PC-3 (cell line): Measurements from ENCODE around the gene HASPIN. TPM values are rescaled to one million over a fixed set of nuclear protein-coding genes. Genes with fewer than 3 reads are reported as not detected.

Experiments
- ATAC-seq: fragments of 200-7000 bp; cut with Tn5 transposase; 2 replicates; pipeline ENCODE4 v1.9.1; 2020; ENCODE audit warnings: mild to moderate bottlenecking, moderate library complexity
- BruUV-seq: library from RNA; stranded (reverse); fragments of 400-500 nt; replicated peaks from 2 replicates; lab custom pipeline; 2021; lab: Mats Ljungman, UMichigan
- CTCF ChIA-PET: fragments of 300-600 bp; sonication (Branson Sonifier 250); formaldehyde crosslinking; loops from one replicate; lab custom pipeline; 2022; ENCODE audit warnings: antibody characterized with exemption; lab: Charles Lee
- POLR2A ChIA-PET: fragments of 300-600 bp; sonication (Branson Sonifier 250); formaldehyde crosslinking; loops from one replicate; lab custom pipeline; 2022; ENCODE audit warnings: antibody characterized with exemption; ENCODE audit not compliant: unreplicated experiment; lab: Charles Lee
- DNase-seq: peaks from one replicate; pipeline ENCODE4 v3.0.0-alpha.2; 2015
- H2AFZ ChIP-seq: fragments of 300-600 bp; sonication (generic); 2 replicates; pipeline ENCODE4 v1.6.0; 2016; ENCODE audit warnings: antibody characterized with exemption, low read length
- H3F3A ChIP-seq: fragments of 300-600 bp; sonication (generic); one replicate; pipeline ENCODE4 v1.6.0; 2017; ENCODE audit warnings: antibody characterized with exemption, low read length, control low read depth, mild to moderate bottlenecking; ENCODE audit not compliant: unreplicated experiment
- H3K27ac ChIP-seq: fragments of 300-600 bp; sonication (generic); 2 replicates; pipeline ENCODE4 v1.5.1; 2016; ENCODE audit warnings: mild to moderate bottlenecking, low read length
- H3K27me3 ChIP-seq: fragments of 300-600 bp; sonication (generic); 2 replicates; pipeline ENCODE4 v1.6.1; 2016; ENCODE audit warnings: low read length, mixed read lengths
- H3K36me3 ChIP-seq: fragments of 300-600 bp; sonication (generic); 2 replicates; pipeline ENCODE4 v1.6.1; 2016; ENCODE audit warnings: low read depth, mixed run types, low read length, mixed read lengths
- H3K4me1 ChIP-seq: fragments of 300-600 bp; sonication (generic); 2 replicates; pipeline ENCODE4 v1.5.1; 2016; ENCODE audit warnings: low read length; ENCODE audit not compliant: insufficient read depth
- H3K4me2 ChIP-seq: fragments of 300-600 bp; sonication (generic); 2 replicates; pipeline ENCODE4 v1.6.0; 2016; ENCODE audit warnings: low read length
- H3K4me3 ChIP-seq: fragments of 300-600 bp; sonication (generic); 2 replicates; pipeline ENCODE4 v1.5.1; 2016; ENCODE audit warnings: mild to moderate bottlenecking, low read length, mixed read lengths
- H3K79me2 ChIP-seq: fragments of 300-600 bp; sonication (generic); 2 replicates; pipeline ENCODE4 v1.6.1; 2017; ENCODE audit warnings: low read length, mixed read lengths
- H3K9ac ChIP-seq: fragments of 300-600 bp; sonication (generic); 2 replicates; pipeline ENCODE4 v1.6.0; 2016; ENCODE audit warnings: mild to moderate bottlenecking, low read length
- H3K9me2 ChIP-seq: fragments of 300-600 bp; sonication (generic); replicated peaks from 2 replicates; pipeline ENCODE4 v1.6.1; 2016; ENCODE audit warnings: mixed run types, low read length, mixed read lengths
- H3K9me3 ChIP-seq: fragments of 300-600 bp; sonication (generic); 2 replicates; pipeline ENCODE4 v1.6.1; 2016; ENCODE audit warnings: low read length, mixed read lengths
- H4K20me1 ChIP-seq: fragments of 300-600 bp; sonication (generic); 2 replicates; pipeline ENCODE4 v1.6.1; 2016; ENCODE audit warnings: low read length, mixed read lengths
- EZH2 ChIP-seq: fragments of 300-600 bp; sonication (generic); IDR thresholded peaks from one replicate; pipeline ENCODE4 v1.6.1; 2017; ENCODE audit warnings: antibody characterized with exemption, mild to moderate bottlenecking, low read length; ENCODE audit not compliant: unreplicated experiment
- EZH2phosphoT487 ChIP-seq: fragments of 300-600 bp; sonication (generic); IDR thresholded peaks from 2 replicates; pipeline ENCODE4 v1.6.1; 2018; ENCODE audit warnings: mild to moderate bottlenecking, antibody characterized with exemption, low read length, borderline replicate concordance
- intact Hi-C: fragments of 100-400 bp; cut with micrococcal nuclease; formaldehyde crosslinking; loops from 2 replicates; pipeline ENCODE4 v1.9.0; 2023
- total RNA-seq: library from RNA; depleted of rRNA; stranded (reverse); fragments of >200 nt; gene quantifications from 2 replicates; pipeline ENCODE4 v1.2.3, GENCODE V29; 2014
- TF ChIP-seq, protein P1 (sequence below): fragments of 300-600 bp; sonication (generic); conservative IDR thresholded peaks from 2 replicates; pipeline ENCODE4 v1.5.1; 2017; ENCODE audit warnings: antibody characterized with exemption, low read depth, mild to moderate bottlenecking, low read length

HASPIN gene
- total RNA-seq, 1 experiment from 2014 or later = 10.6 TPM

DNA sequence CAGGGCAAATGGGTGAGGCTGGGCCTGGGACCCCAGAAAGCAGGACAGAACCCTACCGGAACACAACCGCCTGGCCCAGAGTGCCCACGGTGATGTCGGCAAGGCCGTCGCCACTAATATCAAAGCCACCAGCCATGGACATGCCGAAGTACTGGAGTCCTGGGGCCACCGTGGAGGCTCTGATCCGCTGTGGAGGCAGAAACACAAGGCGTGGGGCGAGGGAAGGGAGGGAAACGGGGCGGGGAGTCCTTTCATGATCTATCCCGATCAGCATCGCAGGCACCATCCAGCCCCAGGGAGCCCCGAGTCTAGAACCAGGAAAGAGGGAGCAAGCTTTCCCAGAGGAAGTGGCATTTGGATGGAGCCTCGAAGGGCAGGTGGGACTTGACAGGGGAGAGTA, 26.6 kb downstream of the HASPIN start:
- H3K27me3 ChIP-seq = no peaks in the 10 kb centered on the region
- no TSS peak for BruUV-seq
- H3K9ac ChIP-seq = no peak overlapping the region
- ChIA-PET POLR2A (no interaction called here), CTCF (no interaction called here)
- ATAC-seq = no peak
- H3K9me2 ChIP-seq = no peaks in the 10 kb centered on the region
- no peak overlapping the region for H3K4me2 ChIP-seq
- no peaks in the 10 kb centered on the region for H3K79me2 ChIP-seq
- no peak overlapping the region for H3K4me3 ChIP-seq
- H4K20me1 ChIP-seq = no peaks in the 10 kb centered on the region
- DNase-seq = no peak
- TF ChIP-seq EZH2phosphoT487 (no peak), EZH2 (no peak)
- TF ChIP-seq, protein P1, sequence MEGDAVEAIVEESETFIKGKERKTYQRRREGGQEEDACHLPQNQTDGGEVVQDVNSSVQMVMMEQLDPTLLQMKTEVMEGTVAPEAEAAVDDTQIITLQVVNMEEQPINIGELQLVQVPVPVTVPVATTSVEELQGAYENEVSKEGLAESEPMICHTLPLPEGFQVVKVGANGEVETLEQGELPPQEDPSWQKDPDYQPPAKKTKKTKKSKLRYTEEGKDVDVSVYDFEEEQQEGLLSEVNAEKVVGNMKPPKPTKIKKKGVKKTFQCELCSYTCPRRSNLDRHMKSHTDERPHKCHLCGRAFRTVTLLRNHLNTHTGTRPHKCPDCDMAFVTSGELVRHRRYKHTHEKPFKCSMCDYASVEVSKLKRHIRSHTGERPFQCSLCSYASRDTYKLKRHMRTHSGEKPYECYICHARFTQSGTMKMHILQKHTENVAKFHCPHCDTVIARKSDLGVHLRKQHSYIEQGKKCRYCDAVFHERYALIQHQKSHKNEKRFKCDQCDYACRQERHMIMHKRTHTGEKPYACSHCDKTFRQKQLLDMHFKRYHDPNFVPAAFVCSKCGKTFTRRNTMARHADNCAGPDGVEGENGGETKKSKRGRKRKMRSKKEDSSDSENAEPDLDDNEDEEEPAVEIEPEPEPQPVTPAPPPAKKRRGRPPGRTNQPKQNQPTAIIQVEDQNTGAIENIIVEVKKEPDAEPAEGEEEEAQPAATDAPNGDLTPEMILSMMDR = no peak
- no peak overlapping the region for H2AFZ ChIP-seq
- intact Hi-C loops = no loop called here
- no peaks in the 10 kb centered on the region for H3K36me3 ChIP-seq
- no peak overlapping the region for H3K27ac ChIP-seq
- peaks cover 2% of the 10 kb centered on the region; the same call in 1 of the 2 replicates for H3K4me1 ChIP-seq
- H3F3A ChIP-seq = no peaks in the 10 kb centered on the region
- H3K9me3 ChIP-seq = no peaks in the 10 kb centered on the region

- BruUV-seq = no TSS peak
- intact Hi-C loops = no loop called here
- ChIA-PET POLR2A (no interaction called here), CTCF (no interaction called here)
- ATAC-seq (no peak), DNase-seq (no peak)
- Histone ChIP-seq H3K27me3 (no peaks in the 10 kb centered on the region), H3K27ac (no peak overlapping the region), H3K4me1 (peaks cover 4% of the 10 kb centered on the region; the same call in 1 of the 2 replicates), H3K36me3 (no peaks in the 10 kb centered on the region), H3K79me2 (no peaks in the 10 kb centered on the region), H3K4me3 (no peak overlapping the region), H3K9me2 (no peaks in the 10 kb centered on the region), H2AFZ (no peak overlapping the region), H3K9me3 (no peaks in the 10 kb centered on the region), H3F3A (no peaks in the 10 kb centered on the region), H3K4me2 (no peak overlapping the region), H4K20me1 (no peaks in the 10 kb centered on the region), H3K9ac (no peak overlapping the region)
- no peak for TF ChIP-seq EZH2
- TF ChIP-seq, protein P1 = no peak
- no peak for TF ChIP-seq EZH2phosphoT487
Observed at GRCh38 chr17:3750926-3751325, 27.2 kb downstream of the HASPIN start.

GRCh38 chr17:3751836-3752235, 28.1 kb downstream of the HASPIN start:
- ATAC-seq = no peak
- intact Hi-C loops = no loop called here
- TF ChIP-seq EZH2phosphoT487 (no peak), EZH2 (no peak)
- TF ChIP-seq, protein P1 = no peak
- Histone ChIP-seq H3K4me3 (no peak overlapping the region), H3K79me2 (no peaks in the 10 kb centered on the region), H3K4me2 (no peak overlapping the region), H3F3A (no peaks in the 10 kb centered on the region), H3K27me3 (no peaks in the 10 kb centered on the region), H4K20me1 (no peaks in the 10 kb centered on the region), H3K9me3 (no peaks in the 10 kb centered on the region), H3K36me3 (no peaks in the 10 kb centered on the region), H3K9ac (no peak overlapping the region), H3K4me1 (peaks cover 4% of the 10 kb centered on the region; the same call in 1 of the 2 replicates), H2AFZ (no peak overlapping the region), H3K9me2 (no peaks in the 10 kb centered on the region), H3K27ac (no peak overlapping the region)
- no TSS peak for BruUV-seq
- ChIA-PET POLR2A (no interaction called here), CTCF (interaction anchor here (1.0 kb wide), 1 partner anchor 14 kb away, joined by 11 read pairs; no protein-coding TSS in a partner anchor)
- no peak for DNase-seq
